Calu3 (cell line): ENCODE results near the gene KRTAP10-6. TPM values are rescaled to one million over a fixed set of nuclear protein-coding genes. Genes with fewer than 3 reads are reported as not detected.
"Not testable (repeated sequence)": the region's sequence is repeated elsewhere in the genome, so short reads cannot be mapped to it uniquely, and the experiment has no call there.

Experiments
- BruUV-seq: library from RNA; stranded (reverse); fragments of 400-500 nt; replicated peaks from 2 replicates; lab custom pipeline; 2021; lab: Mats Ljungman, UMichigan
- CTCF ChIA-PET: fragments of 300-600 bp; sonication (Branson Sonifier 250); formaldehyde crosslinking; loops from one replicate; lab custom pipeline; 2022; ENCODE audit warnings: antibody characterized with exemption; lab: Charles Lee
- DNase-seq: peaks from one replicate; pipeline ENCODE4 v3.0.0; 2022
- H3K27ac Mint-ChIP-seq: one replicate; pipeline ENCODE4 v1.8.0; 2022; ENCODE audit warnings: mixed read lengths; ENCODE audit not compliant: unreplicated experiment
- H3K27me3 Mint-ChIP-seq: one replicate; pipeline ENCODE4 v1.8.0; 2022; ENCODE audit warnings: mixed read lengths; ENCODE audit not compliant: unreplicated experiment
- H3K36me3 Mint-ChIP-seq: one replicate; pipeline ENCODE4 v1.8.0; 2022; ENCODE audit warnings: mild to moderate bottlenecking, moderate library complexity, mixed read lengths; ENCODE audit not compliant: insufficient read depth, unreplicated experiment
- H3K4me1 Mint-ChIP-seq: one replicate; pipeline ENCODE4 v1.8.0; 2022; ENCODE audit warnings: mild to moderate bottlenecking, low read depth, mixed read lengths; ENCODE audit not compliant: unreplicated experiment
- H3K4me3 Mint-ChIP-seq: one replicate; pipeline ENCODE4 v1.8.0; 2022; ENCODE audit warnings: mild to moderate bottlenecking, low read depth, moderate library complexity, mixed read lengths; ENCODE audit not compliant: unreplicated experiment
- H3K9me3 Mint-ChIP-seq: one replicate; pipeline ENCODE4 v1.8.0; 2022; ENCODE audit warnings: low read depth, mixed read lengths; ENCODE audit not compliant: unreplicated experiment
- intact Hi-C: fragments of 100-400 bp; cut with micrococcal nuclease; formaldehyde crosslinking; loops from one replicate; pipeline ENCODE4 v1.10.0; 2022; ENCODE audit not compliant: unreplicated experiment
- total RNA-seq: library from RNA; stranded (reverse); gene quantifications from 2 replicates; pipeline ENCODE4 v1.2.3, GENCODE V29; 2022
- TF ChIP-seq, protein P1 (sequence below): fragments of 200-600 bp; IDR thresholded peaks from one replicate; pipeline ENCODE4 v1.8.0; 2022; ENCODE audit warnings: antibody characterized with exemption; ENCODE audit not compliant: unreplicated experiment

KRTAP10-6 gene
- total RNA-seq, 1 experiment from 2014 or later, result not detected

DNA sequence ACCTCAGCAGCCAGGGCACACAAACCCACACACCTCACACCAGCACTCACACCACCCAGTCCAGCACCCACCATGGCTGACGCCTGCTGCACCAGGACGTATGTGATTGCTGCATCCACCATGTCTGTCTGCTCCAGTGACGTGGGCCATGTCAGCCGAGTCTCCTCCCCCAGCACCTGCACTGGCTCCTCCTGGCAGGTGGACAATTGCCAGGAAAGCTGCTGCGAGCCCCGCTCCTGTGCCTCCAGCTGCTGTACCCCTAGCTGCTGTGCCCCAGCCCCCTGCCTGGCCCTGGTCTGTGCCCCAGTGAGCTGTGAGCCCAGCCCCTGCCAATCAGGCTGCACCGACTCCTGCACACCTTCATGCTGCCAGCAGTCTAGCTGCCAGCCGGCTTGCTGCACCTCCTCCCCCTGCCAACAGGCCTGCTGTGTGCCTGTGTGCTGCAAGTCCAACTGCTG, 19.8 kb upstream of the KRTAP10-6 start, which contains the start of gene KRTAP10-8:
Gene KRTAP10-8, plus strand, starts transcription at position 51 of the 458 bp plus-strand sequence. Its CDS starts 22 bp downstream, at position 73.
- BruUV-seq, result no TSS peak

DNA sequence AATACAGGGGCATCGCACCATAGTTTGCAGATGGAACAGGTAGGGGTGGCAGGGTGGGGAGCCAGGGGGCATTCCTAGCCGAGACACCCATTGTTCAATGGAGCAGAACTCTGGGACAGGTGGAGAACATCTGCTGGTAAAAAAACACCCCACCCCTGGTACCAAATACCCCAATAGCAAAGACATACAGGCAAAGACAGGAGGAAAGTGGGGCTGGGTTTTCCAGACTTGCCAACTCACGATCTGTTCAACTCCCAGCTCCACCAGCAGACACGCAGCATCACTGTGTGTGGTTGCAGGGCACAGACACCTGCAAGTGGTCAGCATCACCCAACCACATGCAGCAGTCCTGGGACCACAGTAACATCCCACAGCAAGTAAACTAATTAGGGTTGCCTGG, 19.2 kb upstream of the KRTAP10-6 start:
- peaks cover 10% of the 10 kb centered on the region for H3K9me3 Mint-ChIP-seq
- no TSS peak for BruUV-seq
- no peak overlapping the region for H3K4me3 Mint-ChIP-seq
- intact Hi-C loops, result no loop called here
- H3K36me3 Mint-ChIP-seq, result no peaks in the 10 kb centered on the region
- H3K27me3 Mint-ChIP-seq, result peaks cover 41% of the 10 kb centered on the region
- CTCF ChIA-PET, result no interaction called here
- TF ChIP-seq, protein P1, sequence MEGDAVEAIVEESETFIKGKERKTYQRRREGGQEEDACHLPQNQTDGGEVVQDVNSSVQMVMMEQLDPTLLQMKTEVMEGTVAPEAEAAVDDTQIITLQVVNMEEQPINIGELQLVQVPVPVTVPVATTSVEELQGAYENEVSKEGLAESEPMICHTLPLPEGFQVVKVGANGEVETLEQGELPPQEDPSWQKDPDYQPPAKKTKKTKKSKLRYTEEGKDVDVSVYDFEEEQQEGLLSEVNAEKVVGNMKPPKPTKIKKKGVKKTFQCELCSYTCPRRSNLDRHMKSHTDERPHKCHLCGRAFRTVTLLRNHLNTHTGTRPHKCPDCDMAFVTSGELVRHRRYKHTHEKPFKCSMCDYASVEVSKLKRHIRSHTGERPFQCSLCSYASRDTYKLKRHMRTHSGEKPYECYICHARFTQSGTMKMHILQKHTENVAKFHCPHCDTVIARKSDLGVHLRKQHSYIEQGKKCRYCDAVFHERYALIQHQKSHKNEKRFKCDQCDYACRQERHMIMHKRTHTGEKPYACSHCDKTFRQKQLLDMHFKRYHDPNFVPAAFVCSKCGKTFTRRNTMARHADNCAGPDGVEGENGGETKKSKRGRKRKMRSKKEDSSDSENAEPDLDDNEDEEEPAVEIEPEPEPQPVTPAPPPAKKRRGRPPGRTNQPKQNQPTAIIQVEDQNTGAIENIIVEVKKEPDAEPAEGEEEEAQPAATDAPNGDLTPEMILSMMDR, result no peak
- H3K4me1 Mint-ChIP-seq, result no peaks in the 10 kb centered on the region
- no peak overlapping the region for H3K27ac Mint-ChIP-seq
- DNase-seq, result no peak

More for the DNA sequence above, 19.8 kb upstream of the KRTAP10-6 start, which contains the start of gene KRTAP10-8:
- CTCF ChIA-PET, result no interaction called here
- TF ChIP-seq, protein P1, result no peak
- Mint-ChIP-seq H3K36me3 (no peaks in the 10 kb centered on the region), H3K27me3 (peaks cover 41% of the 10 kb centered on the region), H3K27ac (no peak within 1 kb of the TSS), H3K4me1 (no peaks in the 10 kb centered on the region), H3K4me3 (no peak within 1 kb of the TSS), H3K9me3 (peaks cover 10% of the 10 kb centered on the region)
- DNase-seq, result no peak
- intact Hi-C loops, result no loop called here

DNA sequence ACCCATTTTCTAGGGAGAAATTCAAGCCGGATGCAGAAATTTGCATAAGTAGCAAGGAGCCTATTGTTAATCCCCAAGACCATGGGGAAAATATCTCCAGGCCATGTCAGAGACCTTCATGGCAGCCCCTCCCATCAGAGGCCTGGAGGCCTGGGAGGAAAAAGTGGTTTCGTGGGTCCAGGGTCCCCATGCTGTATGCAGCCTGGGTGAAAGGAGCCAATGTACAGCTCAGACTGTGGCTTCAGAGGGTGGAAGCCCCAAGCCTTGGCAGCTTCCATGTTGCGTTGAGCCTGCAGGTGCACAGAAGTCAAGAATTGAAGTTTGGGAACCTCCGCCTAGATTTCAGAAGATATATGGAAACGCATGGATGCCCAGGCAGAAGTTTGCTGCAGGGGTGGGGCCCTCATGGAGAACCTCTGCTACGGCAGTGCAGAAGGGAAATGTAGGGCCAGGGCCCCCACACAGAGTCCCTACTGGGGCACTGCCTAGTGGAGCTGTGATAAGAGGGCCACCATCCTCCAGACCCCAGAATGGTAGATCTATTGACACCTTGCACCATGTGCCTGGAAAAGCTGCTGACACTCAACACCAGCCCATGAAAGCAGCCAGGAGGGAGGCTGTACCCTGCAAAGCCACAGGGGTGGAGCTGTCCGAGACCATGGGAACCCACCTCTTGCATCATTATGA, 18.0 kb upstream of the KRTAP10-6 start:
- H3K36me3 Mint-ChIP-seq, CTCF ChIA-PET, H3K27ac Mint-ChIP-seq, H3K4me1 Mint-ChIP-seq, intact Hi-C loops, BruUV-seq, DNase-seq, H3K4me3 Mint-ChIP-seq: not testable (repeated sequence)
- Mint-ChIP-seq H3K9me3 (peaks cover 10% of the 10 kb centered on the region), H3K27me3 (peaks cover 43% of the 10 kb centered on the region)

DNA sequence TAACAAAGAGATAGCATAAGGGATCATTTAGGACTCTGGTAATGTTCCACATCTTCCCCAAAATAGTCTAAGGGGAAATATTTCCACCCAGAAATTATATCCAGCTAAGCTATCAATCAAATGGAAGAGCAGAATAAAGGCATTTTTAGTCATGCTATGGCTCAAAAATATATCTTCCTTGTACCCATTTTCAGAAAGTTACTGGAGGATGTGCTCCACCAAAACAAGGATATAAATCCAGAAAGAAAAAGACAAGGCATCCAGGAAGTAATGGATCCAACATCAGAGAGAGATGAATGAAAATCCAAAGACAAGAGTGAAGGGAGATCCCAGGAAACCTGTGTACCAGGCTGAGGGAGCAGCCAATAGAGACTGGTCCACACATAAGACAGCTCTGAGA, 16.9 kb upstream of the KRTAP10-6 start:
- DNase-seq, result no peak
- H3K27ac Mint-ChIP-seq, result no peak overlapping the region
- intact Hi-C loops, result no loop called here
- CTCF ChIA-PET, result no interaction called here
- BruUV-seq, result no TSS peak
- H3K4me3 Mint-ChIP-seq, result no peak overlapping the region
- peaks cover 10% of the 10 kb centered on the region for H3K9me3 Mint-ChIP-seq
- no peaks in the 10 kb centered on the region for H3K36me3 Mint-ChIP-seq
- no peaks in the 10 kb centered on the region for H3K4me1 Mint-ChIP-seq
- H3K27me3 Mint-ChIP-seq, result peaks cover 54% of the 10 kb centered on the region
- TF ChIP-seq, protein P1, result no peak

DNA sequence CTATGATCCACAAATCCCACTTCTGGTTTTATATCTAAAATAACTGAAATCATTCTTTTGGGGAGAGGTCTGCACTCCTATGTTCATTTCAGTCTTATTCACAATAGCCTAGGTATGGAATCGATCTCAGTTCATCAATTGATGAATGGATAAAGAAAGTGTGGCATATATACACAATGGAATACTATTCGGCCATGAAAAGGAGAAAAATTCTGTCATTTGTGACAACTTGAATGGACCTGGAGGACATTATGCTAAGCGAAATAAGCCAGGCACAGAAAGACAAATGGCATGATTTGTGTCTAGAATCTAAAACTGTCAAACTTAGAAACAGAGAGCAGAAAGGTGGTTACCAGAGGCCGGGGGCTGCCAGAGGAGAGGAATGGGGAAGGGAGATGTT, 14.2 kb upstream of the KRTAP10-6 start:
- CTCF ChIA-PET, result no interaction called here
- TF ChIP-seq, protein P1, result no peak
- Mint-ChIP-seq H3K9me3 (peaks cover 7% of the 10 kb centered on the region), H3K4me3 (no peak overlapping the region), H3K27me3 (peaks cover 47% of the 10 kb centered on the region), H3K36me3 (no peaks in the 10 kb centered on the region), H3K27ac (no peak overlapping the region), H3K4me1 (no peaks in the 10 kb centered on the region)
- no peak for DNase-seq
- intact Hi-C loops, result no loop called here
- no TSS peak for BruUV-seq
